Progenitor cell of endocrine pancreas (in vitro differentiated cells): ENCODE measurements around the gene HK2. TPM values are rescaled to one million over a fixed set of nuclear protein-coding genes. Genes with fewer than 3 reads are reported as not detected.
"Not testable (repeated sequence)": the region's sequence is repeated elsewhere in the genome, so short reads cannot be mapped to it uniquely, and the experiment has no call there.

Source experiments
- DNase-seq: peaks from one replicate; pipeline ENCODE4 v3.0.0; 2021; ENCODE audit warnings: low spot score; ENCODE audit not compliant: unreplicated experiment
- H3K27ac Mint-ChIP-seq: 2 replicates; pipeline ENCODE4 v1.8.0; 2021; ENCODE audit warnings: mild to moderate bottlenecking, moderate library complexity, mixed read lengths
- H3K27me3 Mint-ChIP-seq: 2 replicates; pipeline ENCODE4 v1.8.0; 2021; ENCODE audit warnings: mixed read lengths
- H3K36me3 Mint-ChIP-seq: 2 replicates; pipeline ENCODE4 v1.8.0; 2022; ENCODE audit warnings: mixed read lengths; ENCODE audit not compliant: insufficient read depth
- H3K4me1 Mint-ChIP-seq: 2 replicates; pipeline ENCODE4 v1.8.0; 2021; ENCODE audit warnings: low read depth, mixed read lengths
- H3K4me3 Mint-ChIP-seq: 2 replicates; pipeline ENCODE4 v1.8.0; 2021; ENCODE audit warnings: low read depth, mild to moderate bottlenecking, moderate library complexity, mixed read lengths
- H3K9me3 Mint-ChIP-seq: 2 replicates; pipeline ENCODE4 v1.8.0; 2021; ENCODE audit warnings: low read depth, mixed read lengths
- total RNA-seq: library from RNA; stranded (reverse); gene quantifications from 2 replicates; pipeline ENCODE4 v1.2.1, GENCODE V29; 2021
- TF ChIP-seq, protein P1 (sequence below): fragments of 200-600 bp; sonication (generic); IDR thresholded peaks from one replicate; pipeline ENCODE4 v1.5.0; 2021; ENCODE audit warnings: antibody characterized with exemption, mild to moderate bottlenecking; ENCODE audit not compliant: unreplicated experiment

The HK2 gene
- total RNA-seq, 1 donor from 2014 or later: 18.2 TPM

DNA sequence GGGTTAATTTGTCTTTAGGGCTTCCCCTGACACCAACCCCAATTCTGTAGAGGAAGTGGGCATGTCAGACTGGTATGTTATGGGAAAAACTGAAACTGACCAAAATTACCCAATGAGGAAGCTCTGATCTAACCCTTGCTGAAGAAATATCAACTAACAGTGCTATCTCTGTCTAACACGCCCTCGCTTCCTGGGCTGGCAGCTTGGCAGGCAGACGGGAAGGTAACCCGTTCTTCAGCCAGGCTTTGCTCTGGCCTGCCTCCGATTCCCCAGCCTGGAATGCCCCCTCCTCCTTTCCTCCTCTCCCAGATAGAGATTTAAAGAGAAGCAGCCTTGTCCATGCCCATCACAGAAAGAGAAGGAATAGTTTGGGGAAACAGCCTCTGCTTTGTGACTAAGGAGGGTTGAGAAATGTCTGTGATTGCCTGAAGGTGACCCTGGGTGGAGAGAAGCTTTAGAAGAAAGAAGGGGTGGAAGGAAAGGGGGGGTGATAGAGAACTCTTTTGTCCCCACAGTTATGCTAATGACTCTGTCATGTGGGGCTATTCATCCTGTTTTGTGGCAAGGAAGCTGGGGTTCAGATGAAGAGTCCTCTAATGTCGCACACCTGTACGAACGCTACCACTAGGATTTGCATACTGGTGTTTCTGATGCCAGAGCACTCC lies 15.4 kb downstream of the HK2 start:
- no peak for DNase-seq
- Mint-ChIP-seq H3K27me3 (no peaks in the 10 kb centered on the region), H3K4me3 (no peak overlapping the region), H3K4me1 (peaks cover 44% of the 10 kb centered on the region), H3K9me3 (no peaks in the 10 kb centered on the region), H3K36me3 (peaks cover 2% of the 10 kb centered on the region), H3K27ac (no peak overlapping the region)
- TF ChIP-seq, protein P1, sequence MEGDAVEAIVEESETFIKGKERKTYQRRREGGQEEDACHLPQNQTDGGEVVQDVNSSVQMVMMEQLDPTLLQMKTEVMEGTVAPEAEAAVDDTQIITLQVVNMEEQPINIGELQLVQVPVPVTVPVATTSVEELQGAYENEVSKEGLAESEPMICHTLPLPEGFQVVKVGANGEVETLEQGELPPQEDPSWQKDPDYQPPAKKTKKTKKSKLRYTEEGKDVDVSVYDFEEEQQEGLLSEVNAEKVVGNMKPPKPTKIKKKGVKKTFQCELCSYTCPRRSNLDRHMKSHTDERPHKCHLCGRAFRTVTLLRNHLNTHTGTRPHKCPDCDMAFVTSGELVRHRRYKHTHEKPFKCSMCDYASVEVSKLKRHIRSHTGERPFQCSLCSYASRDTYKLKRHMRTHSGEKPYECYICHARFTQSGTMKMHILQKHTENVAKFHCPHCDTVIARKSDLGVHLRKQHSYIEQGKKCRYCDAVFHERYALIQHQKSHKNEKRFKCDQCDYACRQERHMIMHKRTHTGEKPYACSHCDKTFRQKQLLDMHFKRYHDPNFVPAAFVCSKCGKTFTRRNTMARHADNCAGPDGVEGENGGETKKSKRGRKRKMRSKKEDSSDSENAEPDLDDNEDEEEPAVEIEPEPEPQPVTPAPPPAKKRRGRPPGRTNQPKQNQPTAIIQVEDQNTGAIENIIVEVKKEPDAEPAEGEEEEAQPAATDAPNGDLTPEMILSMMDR: no peak

- Mint-ChIP-seq H3K27me3 (no peaks in the 10 kb centered on the region), H3K4me3 (no peak overlapping the region), H3K9me3 (no peaks in the 10 kb centered on the region), H3K4me1 (peaks cover 42% of the 10 kb centered on the region), H3K36me3 (peaks cover 10% of the 10 kb centered on the region), H3K27ac (peak overlapping the region; percentile 35)
- no peak for DNase-seq
- TF ChIP-seq, protein P1: no peak
Observed at GRCh38 chr2:74850496-74851190, 16.7 kb downstream of the HK2 start.

GRCh38 chr2:74851191-74851566 lies 17.3 kb downstream of the HK2 start:
- no peak overlapping the region for H3K27ac Mint-ChIP-seq

DNA sequence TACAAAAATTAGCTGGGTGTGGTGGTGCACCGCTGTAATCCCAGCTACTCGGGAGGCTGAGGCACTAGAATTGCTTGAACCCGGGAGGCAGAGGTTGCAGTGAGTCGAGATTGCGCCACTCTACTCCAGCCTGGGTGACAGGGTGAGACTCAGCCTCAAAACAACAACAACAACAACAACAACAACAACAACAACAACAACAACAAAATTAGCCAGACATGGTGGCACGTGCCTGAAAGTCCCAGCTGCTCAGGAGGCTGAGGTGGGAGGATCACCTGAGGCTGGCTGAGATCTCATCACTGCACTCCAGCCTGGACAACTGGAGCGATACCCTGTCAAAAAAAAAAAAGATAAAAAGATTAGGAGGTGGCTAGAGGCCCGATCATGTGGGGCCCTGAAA lies 19.4 kb downstream of the HK2 start:
- DNase-seq, H3K27me3 Mint-ChIP-seq, H3K27ac Mint-ChIP-seq, H3K4me3 Mint-ChIP-seq, H3K9me3 Mint-ChIP-seq: not testable (repeated sequence)
- Mint-ChIP-seq H3K4me1 (peaks cover 45% of the 10 kb centered on the region), H3K36me3 (peaks cover 11% of the 10 kb centered on the region)

More at GRCh38 chr2:74851191-74851566, 17.3 kb downstream of the HK2 start:
- Mint-ChIP-seq H3K9me3 (no peaks in the 10 kb centered on the region), H3K4me3 (no peak overlapping the region), H3K36me3 (peaks cover 11% of the 10 kb centered on the region), H3K27me3 (no peaks in the 10 kb centered on the region), H3K4me1 (peaks cover 42% of the 10 kb centered on the region)
- DNase-seq: no peak
- TF ChIP-seq, protein P1: no peak

GRCh38 chr2:74854401-74854800 lies 20.5 kb downstream of the HK2 start:
- DNase-seq: no peak
- Mint-ChIP-seq H3K36me3 (peaks cover 11% of the 10 kb centered on the region), H3K4me3 (no peak overlapping the region), H3K27ac (no peak overlapping the region), H3K9me3 (no peaks in the 10 kb centered on the region), H3K4me1 (peaks cover 43% of the 10 kb centered on the region), H3K27me3 (no peaks in the 10 kb centered on the region)
- TF ChIP-seq, protein P1: no peak

GRCh38 chr2:74855114-74855707 lies 21.3 kb downstream of the HK2 start:
- not testable (repeated sequence) for H3K27ac Mint-ChIP-seq, DNase-seq, H3K4me3 Mint-ChIP-seq, H3K27me3 Mint-ChIP-seq, H3K9me3 Mint-ChIP-seq
- Mint-ChIP-seq H3K36me3 (peaks cover 11% of the 10 kb centered on the region), H3K4me1 (peaks cover 34% of the 10 kb centered on the region)
